ENCODE data around the gene EEA1.
A peak's percentile ranks its signal among the peaks of the same experiment; 100 is the strongest.

Gene EEA1

DNA sequence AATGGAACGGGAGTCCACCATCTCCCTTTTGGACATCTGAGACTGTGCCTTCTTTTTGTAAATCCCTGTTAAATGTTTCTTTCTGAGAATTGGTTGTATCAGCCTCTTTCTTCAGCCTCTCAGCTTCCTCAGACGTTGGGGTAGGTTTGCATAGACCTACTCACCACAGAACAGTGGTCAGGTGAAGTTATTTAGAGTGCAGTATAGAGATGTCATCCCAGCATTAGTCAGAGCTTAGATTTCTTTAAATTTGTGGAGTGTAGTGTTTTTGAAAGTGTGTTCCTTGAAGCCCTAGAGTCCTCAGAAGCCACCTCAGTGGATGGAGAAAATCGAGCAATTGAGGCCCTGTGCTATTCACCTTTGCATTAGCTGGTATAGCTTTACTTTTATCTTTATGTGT is 8.9 kb upstream of the EEA1 start:
- DNase-seq (ENCODE audit: low spot score) = no peak

GRCh38 chr12:92933606-92934005 is 4.5 kb upstream of the EEA1 start:
- no peak for DNase-seq (ENCODE audit: low spot score)

DNA sequence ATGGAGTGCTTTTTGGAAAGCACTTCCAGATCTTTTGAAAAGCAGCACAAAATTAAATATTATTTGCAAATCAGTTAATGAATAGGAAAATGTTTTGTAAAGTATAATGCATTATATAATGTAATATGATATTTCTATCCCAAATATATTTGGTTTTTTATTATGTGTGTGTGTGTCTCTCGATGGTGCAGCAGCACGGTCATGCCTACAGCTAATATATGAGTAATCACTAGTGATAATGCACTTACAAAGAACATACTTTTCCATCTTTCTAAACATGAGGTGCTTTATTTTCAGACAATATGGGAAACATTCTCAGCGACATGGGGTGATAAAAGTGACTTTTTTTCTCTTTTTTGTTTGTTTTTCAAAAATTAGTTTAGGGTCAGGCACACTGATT is 1.3 kb upstream of the EEA1 start:
- no peak for DNase-seq (ENCODE audit: low spot score)

DNA sequence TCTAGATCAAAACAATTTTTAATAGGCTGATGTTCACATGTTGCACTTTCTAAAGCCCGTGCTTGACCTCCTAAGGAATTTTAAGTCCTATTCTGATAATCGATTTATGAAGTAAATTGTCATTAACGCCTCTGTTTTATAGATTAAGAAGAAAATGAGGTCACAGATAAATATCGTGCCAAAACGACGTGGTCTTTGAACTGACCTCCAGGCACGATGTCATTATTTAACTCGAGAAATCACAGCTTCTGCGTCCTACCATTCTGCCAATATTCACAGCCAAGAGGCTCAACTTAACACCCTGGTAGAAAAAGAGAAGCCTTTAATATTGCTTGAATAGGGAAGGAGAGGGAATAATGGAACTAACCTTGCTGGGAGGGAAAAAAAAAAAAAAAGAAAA is 888 bp upstream of the EEA1 start:
- DNase-seq (ENCODE audit: low spot score) = no peak

DNA sequence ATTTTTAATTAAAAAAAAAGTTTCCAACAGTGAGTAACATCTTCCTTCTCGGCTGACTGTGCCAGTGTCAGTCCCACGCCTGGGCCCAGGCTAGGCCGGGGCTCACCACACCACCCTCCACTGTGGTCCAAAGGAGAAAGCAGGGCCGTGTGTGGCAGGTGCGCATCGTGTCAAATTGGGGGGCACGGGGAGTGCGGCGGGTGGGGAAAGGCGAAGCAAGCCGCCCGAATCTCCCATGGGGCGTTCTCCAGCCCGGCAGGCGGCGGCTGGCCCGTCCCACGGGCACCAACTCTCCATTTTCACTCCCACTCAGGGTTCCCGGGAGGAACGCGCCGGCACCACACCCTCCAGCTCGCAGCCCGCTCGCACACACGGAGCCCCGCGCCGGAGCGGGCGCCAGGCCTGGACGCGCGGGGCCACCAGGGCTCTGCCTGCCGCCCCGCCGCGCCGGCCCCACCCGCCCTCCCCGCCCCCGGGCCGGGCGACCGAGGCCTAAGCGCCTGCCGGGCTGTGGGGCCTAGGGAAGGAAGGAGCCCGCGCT is 604 bp downstream of the EEA1 start:
- DNase-seq (ENCODE audit: low spot score) = peak; percentile 41

DNA sequence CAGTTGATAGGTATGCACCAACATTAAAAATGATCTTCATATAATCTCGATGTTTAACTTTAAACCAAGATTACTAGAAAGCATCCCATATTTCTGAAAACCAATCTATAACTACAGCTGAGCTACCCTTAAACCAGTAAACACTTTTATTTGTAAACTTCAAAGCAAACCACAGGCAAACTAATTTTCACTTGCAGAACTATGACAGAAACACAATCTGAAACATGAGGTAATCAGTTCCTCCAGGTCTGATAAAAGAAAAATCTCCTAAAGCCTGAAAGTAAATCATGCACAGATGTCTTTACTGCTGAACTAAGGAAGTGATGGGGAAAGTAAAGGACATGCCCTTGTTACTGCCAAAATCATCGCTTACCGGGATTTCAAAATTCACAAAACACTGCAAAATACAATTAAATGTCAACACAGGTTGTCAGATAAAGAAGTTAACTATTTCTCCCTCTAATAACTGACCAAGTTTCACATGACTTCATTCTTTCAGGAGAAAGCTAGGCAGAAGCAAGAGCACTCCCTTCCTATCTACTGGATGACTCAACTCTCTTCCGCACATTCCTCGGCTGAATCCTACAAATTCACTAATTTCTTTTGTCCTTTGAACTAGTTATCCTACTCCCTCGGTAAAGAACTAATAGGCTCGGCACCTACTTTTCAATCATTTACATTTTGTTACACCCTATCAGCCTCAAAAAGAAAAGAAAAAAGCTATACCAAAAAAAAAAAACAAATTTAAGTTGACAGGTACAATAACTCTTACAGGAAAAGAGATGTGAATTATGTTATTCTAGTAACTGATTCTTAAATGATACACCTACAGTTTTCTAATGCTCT is 1.4 kb downstream of the EEA1 start:
- no peak for DNase-seq (ENCODE audit: low spot score)

- DNase-seq (ENCODE audit: low spot score) = no peak
These were observed 2.0 kb downstream of the EEA1 start for GRCh38 chr12:92927055-92927435.

DNA sequence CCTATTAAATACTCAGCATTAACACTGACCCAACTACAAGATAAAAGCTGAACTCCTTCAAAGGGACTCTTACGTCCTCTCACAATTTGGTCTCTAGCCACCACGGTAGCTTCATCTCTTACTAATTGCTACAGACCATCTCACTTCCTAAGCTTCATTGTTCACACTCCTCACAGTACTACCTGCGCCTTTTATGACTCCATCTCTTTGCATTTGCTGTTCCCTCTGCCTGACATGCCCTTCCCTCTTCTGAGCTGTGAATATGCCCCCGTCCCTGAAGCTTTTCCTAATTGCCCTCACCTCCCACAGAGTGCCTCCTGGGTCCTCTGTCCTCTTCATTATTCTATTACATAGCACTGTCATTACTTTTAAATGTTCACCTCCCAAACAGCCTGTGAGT is 2.5 kb downstream of the EEA1 start:
- DNase-seq (ENCODE audit: low spot score) = no peak

- DNase-seq (ENCODE audit: low spot score) = no peak
These were observed 7.2 kb downstream of the EEA1 start for GRCh38 chr12:92921877-92922276.

GRCh38 chr12:92915365-92915764 is 13.7 kb downstream of the EEA1 start:
- no peak for DNase-seq (ENCODE audit: low spot score)

DNA sequence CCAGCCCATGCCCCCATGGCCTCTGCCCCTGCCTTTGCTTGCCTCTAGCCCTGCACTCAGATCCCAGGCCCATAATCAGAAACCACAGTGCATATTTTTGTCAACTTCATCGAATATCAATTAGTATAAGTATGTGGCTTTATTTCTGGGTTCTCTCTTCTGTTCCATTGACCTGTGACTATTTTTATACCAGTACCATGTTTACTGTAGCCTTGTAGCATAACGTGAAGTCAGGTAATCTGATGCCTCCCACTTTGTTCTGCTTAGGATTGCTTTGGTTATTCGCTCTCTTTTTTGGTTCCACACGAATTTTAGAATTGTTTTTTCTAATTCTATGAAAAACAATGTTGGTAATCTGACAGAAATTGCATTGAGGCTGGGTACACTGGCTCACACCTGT is 14.9 kb downstream of the EEA1 start:
- no peak for DNase-seq (ENCODE audit: low spot score)

DNA sequence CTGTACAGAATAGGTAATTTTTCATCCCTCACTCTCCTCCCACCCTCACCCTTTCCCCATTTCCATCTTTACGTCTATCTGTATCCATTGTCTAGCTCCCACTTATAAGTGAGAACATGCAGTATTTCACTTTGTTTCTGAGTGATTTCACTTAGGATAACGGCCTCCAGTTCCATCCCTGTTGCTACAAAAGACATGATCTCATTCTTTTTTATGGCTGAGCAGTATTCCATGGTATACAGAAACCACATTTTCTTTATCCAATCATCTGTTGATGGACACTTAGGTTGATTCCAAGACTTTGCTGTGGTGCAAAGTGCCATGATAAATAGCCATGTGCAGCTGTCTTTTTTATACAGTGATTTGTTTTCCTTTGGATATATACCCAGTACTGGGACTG is 16.4 kb downstream of the EEA1 start:
- no peak for DNase-seq (ENCODE audit: low spot score)

- DNase-seq (ENCODE audit: low spot score) = no peak
These were observed 17.0 kb downstream of the EEA1 start for GRCh38 chr12:92912052-92912451.

- no peak for DNase-seq (ENCODE audit: low spot score)
These were observed 17.8 kb downstream of the EEA1 start for GRCh38 chr12:92911339-92911738.

- no peak for DNase-seq (ENCODE audit: low spot score)
These were observed 21.0 kb downstream of the EEA1 start for GRCh38 chr12:92908108-92908507.

DNA sequence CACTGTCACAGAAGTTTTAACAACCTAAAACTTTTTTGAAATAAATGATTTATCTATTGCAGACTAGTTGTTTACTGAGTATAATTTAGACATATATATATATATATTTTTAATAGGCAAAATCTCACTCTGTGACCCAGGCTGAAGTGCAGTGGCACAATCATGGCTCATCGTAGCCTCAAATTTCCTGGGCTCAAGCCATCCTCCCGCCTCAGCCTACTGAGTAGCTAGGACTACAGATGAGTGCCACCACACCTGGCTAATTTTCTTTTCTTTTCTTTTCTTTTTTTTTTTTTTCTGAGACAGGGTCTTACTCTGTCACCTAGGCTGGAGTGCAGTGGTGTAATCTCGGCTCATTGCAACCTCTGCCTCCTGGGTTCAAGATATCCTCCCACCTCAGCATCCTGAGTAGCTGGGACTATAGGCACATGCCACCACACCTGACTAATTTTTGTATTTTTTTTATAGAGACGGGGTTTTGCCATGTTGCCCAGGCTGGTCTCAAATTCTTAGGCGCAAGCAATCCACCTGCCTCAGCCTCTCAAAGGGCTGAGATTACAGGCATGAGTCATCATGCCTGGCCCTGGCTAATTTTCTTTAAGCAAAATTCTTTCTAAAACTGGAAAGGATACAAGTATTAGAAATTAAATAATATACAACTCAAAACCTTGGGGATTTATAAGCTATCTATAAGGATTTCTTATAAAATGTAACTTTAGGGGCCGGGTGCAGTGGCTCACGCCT is 23.1 kb downstream of the EEA1 start:
- no peak for DNase-seq (ENCODE audit: low spot score)

DNA sequence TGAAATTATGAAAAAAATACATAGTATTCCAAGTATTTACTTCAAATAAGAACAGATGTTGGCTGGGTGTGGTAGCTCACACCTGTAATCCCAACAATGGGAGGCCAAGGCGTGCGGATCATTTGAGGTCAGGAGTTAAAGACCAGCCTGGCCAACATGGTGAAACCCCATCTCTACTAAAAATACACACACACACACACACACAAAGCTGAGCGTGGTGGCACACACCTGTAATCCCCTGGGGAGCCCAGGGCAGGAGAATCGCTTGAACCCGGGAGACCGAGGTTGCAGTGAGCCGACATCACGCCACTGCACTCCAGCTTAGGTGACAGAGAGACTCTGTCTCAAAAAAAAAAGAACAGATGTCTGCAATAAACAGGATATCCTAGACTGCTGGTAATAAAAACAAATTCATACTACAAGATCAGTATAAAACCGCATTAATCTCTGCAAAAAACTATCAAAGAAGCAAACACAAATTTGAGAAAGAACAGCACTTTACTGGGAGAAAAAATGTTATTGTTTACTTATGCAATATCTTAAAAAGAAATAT is 23.8 kb downstream of the EEA1 start:
- DNase-seq (ENCODE audit: low spot score) = no peak

- DNase-seq (ENCODE audit: low spot score) = no peak
These were observed 28.2 kb downstream of the EEA1 start for GRCh38 chr12:92900941-92901340.

DNA sequence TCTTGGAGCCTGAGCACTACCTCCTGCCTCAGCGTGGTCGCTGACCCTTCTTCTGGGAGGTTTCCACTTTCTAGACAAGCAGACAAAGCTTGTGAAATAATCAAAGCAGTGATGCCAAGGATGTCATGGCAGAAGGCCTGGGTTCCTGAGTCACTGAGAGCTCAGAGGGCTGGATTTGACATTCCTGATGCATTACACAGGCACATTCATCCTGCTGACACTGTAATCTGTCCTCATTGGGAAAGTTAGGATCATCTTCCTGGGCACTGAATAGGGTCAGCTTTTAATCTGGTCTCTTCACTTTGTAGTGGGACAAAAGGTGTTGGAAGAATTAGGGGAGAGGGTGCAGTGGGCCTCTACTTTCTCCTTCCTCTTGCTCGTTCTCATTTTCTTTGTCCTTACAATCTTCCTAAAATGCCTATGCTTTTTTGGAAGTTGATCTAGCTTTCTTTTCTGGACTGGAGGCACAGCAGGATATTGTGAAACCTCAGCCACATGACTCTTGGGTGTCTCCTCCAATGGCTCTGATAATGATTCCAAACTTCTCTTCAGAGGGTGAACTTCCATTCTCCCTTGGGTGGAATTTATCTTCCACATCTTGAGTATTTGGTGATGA is 29.6 kb downstream of the EEA1 start:
- no peak for DNase-seq (ENCODE audit: low spot score)

- DNase-seq (ENCODE audit: low spot score) = no peak
These were observed 30.3 kb downstream of the EEA1 start for GRCh38 chr12:92898755-92899154.

DNA sequence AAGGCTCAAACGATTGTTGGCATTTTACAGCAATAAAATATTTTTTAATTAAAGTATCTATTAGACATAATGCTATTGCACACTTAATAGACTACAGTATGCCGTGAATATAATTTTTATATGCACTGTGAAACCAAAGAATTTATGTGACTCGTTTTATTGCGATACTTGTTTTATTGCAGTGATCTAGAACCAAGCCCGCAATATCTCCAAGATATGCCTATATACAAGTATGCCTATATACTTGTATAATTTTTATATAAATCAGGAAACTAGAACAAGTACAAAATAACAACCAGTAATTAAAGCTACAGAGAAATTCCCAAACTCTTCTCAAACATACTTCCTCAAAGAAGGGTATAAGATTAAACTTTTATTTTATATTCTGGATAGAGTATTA is 31.3 kb downstream of the EEA1 start:
- DNase-seq (ENCODE audit: low spot score) = no peak

GRCh38 chr12:92890601-92891106 is 38.4 kb downstream of the EEA1 start:
- no peak for DNase-seq (ENCODE audit: low spot score)

Data from germinal center (tissue), 1 donor.